GM23338 (cell line): ENCODE measurements around the gene NLRC3. TPM values are rescaled to one million over a fixed set of nuclear protein-coding genes. Genes with fewer than 3 reads are reported as not detected.

Source experiments
- ATAC-seq: fragments of 200-7000 bp; cut with Tn5 transposase; 3 replicates; pipeline ENCODE4 v1.9.1; 2020
- DNase-seq: peaks from one replicate; pipeline ENCODE4 v3.0.0-alpha.2; 2015; ENCODE audit warnings: low spot score
- H2AFZ ChIP-seq: fragments of 200-600 bp; sonication (generic); 2 replicates; pipeline ENCODE4 v1.8.0; 2016; ENCODE audit warnings: antibody characterized with exemption, mild to moderate bottlenecking, moderate library complexity
- H3F3A ChIP-seq: fragments of 200-600 bp; sonication (generic); replicated peaks from 2 replicates; pipeline ENCODE4 v1.8.0; 2017; ENCODE audit warnings: antibody characterized with exemption, mixed run types, low read depth
- H3K27ac ChIP-seq: fragments of 200-600 bp; sonication (generic); 2 replicates; pipeline ENCODE4 v1.6.1; 2016; ENCODE audit warnings: low read depth
- H3K27me3 ChIP-seq: fragments of 200-600 bp; sonication (generic); 2 replicates; pipeline ENCODE4 v1.8.0; 2016; ENCODE audit warnings: mild to moderate bottlenecking, mixed run types, moderate library complexity; ENCODE audit not compliant: insufficient read depth
- H3K36me3 ChIP-seq: fragments of 200-600 bp; sonication (generic); 2 replicates; pipeline ENCODE4 v1.8.0; 2016; ENCODE audit warnings: mild to moderate bottlenecking; ENCODE audit not compliant: insufficient read depth
- H3K4me1 ChIP-seq: fragments of 200-600 bp; sonication (generic); 2 replicates; pipeline ENCODE4 v1.8.0; 2016; ENCODE audit warnings: mild to moderate bottlenecking, moderate library complexity; ENCODE audit not compliant: insufficient read depth
- H3K4me2 ChIP-seq: fragments of 200-600 bp; sonication (generic); 2 replicates; pipeline ENCODE4 v1.7.1; 2017; ENCODE audit warnings: mixed run types
- H3K4me3 ChIP-seq: fragments of 200-600 bp; sonication (generic); 2 replicates; pipeline ENCODE4 v1.6.1; 2016; ENCODE audit warnings: mixed run types
- H3K79me2 ChIP-seq: fragments of 200-600 bp; sonication (generic); replicated peaks from 2 replicates; pipeline ENCODE4 v1.8.0; 2017; ENCODE audit warnings: mild to moderate bottlenecking; ENCODE audit not compliant: insufficient read depth
- H3K9me2 ChIP-seq: fragments of 200-600 bp; sonication (generic); 2 replicates; pipeline ENCODE4 v1.8.0; 2017; ENCODE audit not compliant: insufficient read depth
- H4K20me1 ChIP-seq: fragments of 200-600 bp; sonication (generic); replicated peaks from 2 replicates; pipeline ENCODE4 v1.8.0; 2017; ENCODE audit warnings: mild to moderate bottlenecking; ENCODE audit not compliant: insufficient read depth
- H3K27ac Mint-ChIP-seq: 2 replicates; pipeline ENCODE4 v1.8.0; 2020; ENCODE audit warnings: inconsistent platforms, mild to moderate bottlenecking, moderate library complexity, mixed read lengths
- H3K27me3 Mint-ChIP-seq: 3 replicates; pipeline ENCODE4 v1.8.0; 2022; ENCODE audit warnings: low read depth, mild to moderate bottlenecking, moderate library complexity, mixed read lengths, inconsistent platforms; ENCODE audit not compliant: insufficient read depth, poor library complexity
- H3K36me3 Mint-ChIP-seq: 3 replicates; pipeline ENCODE4 v1.8.0; 2021; ENCODE audit warnings: low read depth, mild to moderate bottlenecking, inconsistent platforms, moderate library complexity, mixed read lengths
- H3K4me1 Mint-ChIP-seq: 3 replicates; pipeline ENCODE4 v1.8.0; 2020; ENCODE audit warnings: mild to moderate bottlenecking, inconsistent platforms, mixed read lengths
- H3K4me3 Mint-ChIP-seq: 3 replicates; pipeline ENCODE4 v1.8.0; 2021; ENCODE audit warnings: moderate library complexity, mild to moderate bottlenecking, inconsistent platforms, mixed read lengths
- H3K9me3 Mint-ChIP-seq: 3 replicates; pipeline ENCODE4 v1.8.0; 2020; ENCODE audit warnings: moderate library complexity, mild to moderate bottlenecking, inconsistent platforms, mixed read lengths
- CREB1 ChIP-seq: fragments of 250-450 bp; sonication (Bioruptor Pico); IDR thresholded peaks from 2 replicates; pipeline ENCODE4 v1.5.0; 2020; ENCODE audit warnings: low read depth, mild to moderate bottlenecking, moderate library complexity
- EZH2 ChIP-seq: fragments of 200-600 bp; sonication (generic); IDR thresholded peaks from one replicate; pipeline ENCODE4 v1.8.0; 2017; ENCODE audit warnings: antibody characterized with exemption, mild to moderate bottlenecking, low read depth; ENCODE audit not compliant: unreplicated experiment
- JUNB ChIP-seq: IDR thresholded peaks from one replicate; pipeline ENCODE4 v1.6.1; 2016; ENCODE audit warnings: antibody characterized with exemption; ENCODE audit not compliant: unreplicated experiment
- NANOG ChIP-seq: IDR thresholded peaks from 2 replicates; pipeline ENCODE4 v1.6.1; 2016; ENCODE audit warnings: antibody characterized with exemption, borderline replicate concordance
- POLR2AphosphoS5 ChIP-seq: IDR thresholded peaks from 2 replicates; pipeline ENCODE4 v1.6.1; 2016; ENCODE audit warnings: antibody characterized with exemption, low read depth
- STAT1 ChIP-seq: IDR thresholded peaks from one replicate; pipeline ENCODE4 v1.6.1; 2016; ENCODE audit warnings: antibody characterized with exemption; ENCODE audit not compliant: unreplicated experiment
- ZNF114 ChIP-seq: fragments of 250-450 bp; sonication (Bioruptor Pico); IDR thresholded peaks from 2 replicates; pipeline ENCODE4 v1.5.0; 2020; ENCODE audit warnings: mild to moderate bottlenecking, moderate library complexity
- ZNF331 ChIP-seq: fragments of 250-450 bp; sonication (Bioruptor Pico); IDR thresholded peaks from 2 replicates; pipeline ENCODE4 v1.5.0; 2020; ENCODE audit warnings: low read depth, mild to moderate bottlenecking, moderate library complexity
- polyA plus RNA-seq: library from polyadenylated mRNA; unstranded; fragments of >200 nt; fragmentation: Nextera tagmentation; extraction: Ambion mirVana; gene quantifications from 2 replicates; pipeline ENCODE4 v1.2.1, GENCODE V29; 2016
- total RNA-seq: library from RNA; depleted of rRNA; stranded (reverse); fragments of >200 nt; shearing (Covaris generic); gene quantifications from 2 replicates; pipeline ENCODE4 v1.2.3, GENCODE V29; 2014
- TF ChIP-seq, protein P1 (sequence below), 2 experiments: fragments of 200-600 bp in 1 of 2; sonication (generic) in 1 of 2; conservative IDR thresholded peaks; 2 replicates each; pipeline versions ENCODE4 v1.5.1 to v1.6.1; 2016 to 2017; ENCODE audit warnings: antibody characterized with exemption in 2 of 2, low read depth in 2 of 2, mild to moderate bottlenecking in 2 of 2, moderate library complexity in 1 of 2
- TF ChIP-seq, protein P2 (sequence below): IDR thresholded peaks from 2 replicates; pipeline ENCODE4 v1.6.1; 2016; ENCODE audit warnings: antibody characterized with exemption
- TF ChIP-seq, protein P3 (sequence below): fragments of 250-450 bp; sonication (Bioruptor Pico); IDR thresholded peaks from 2 replicates; pipeline ENCODE4 v1.5.0; 2020; ENCODE audit warnings: mild to moderate bottlenecking, moderate library complexity

NLRC3 gene
- total and polyA plus RNA-seq, 2 experiments from 2014 or later = 0.11 to 0.49 TPM

DNA sequence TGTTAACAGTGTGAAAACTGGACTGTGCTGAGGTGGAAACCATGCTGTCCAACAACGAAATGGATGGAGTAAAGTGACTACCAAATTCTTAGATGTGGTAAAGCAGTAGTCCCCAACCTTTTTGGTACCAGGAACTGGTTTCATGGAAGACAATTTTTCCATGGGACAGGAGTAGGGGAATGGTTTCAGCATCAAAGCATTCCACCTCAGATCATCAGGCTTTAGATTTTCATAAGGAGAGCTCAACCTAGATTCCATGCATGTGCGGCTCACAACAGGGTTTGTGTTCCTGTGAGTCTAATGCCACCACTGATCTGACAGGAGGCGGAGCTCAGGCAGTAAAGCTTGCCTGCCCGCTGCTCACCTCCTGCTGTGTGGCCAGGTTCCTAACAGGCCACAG is 22.7 kb upstream of the NLRC3 start:
- H3K27ac ChIP-seq = no peak overlapping the region
- H3K4me3 ChIP-seq = no peak overlapping the region
- no peaks in the 10 kb centered on the region for H3F3A ChIP-seq
- no peak overlapping the region for H2AFZ ChIP-seq
- Mint-ChIP-seq H3K4me3 (no peak overlapping the region), H3K36me3 (peaks cover 75% of the 10 kb centered on the region), H3K27ac (no peak overlapping the region), H3K9me3 (peaks cover 30% of the 10 kb centered on the region), H3K4me1 (no peaks in the 10 kb centered on the region; the same call in 2 of the 3 replicates), H3K27me3 (peaks cover 5% of the 10 kb centered on the region)
- TF ChIP-seq NANOG (no peak), STAT1 (no peak), EZH2 (no peak)
- H3K4me1 ChIP-seq = no peaks in the 10 kb centered on the region
- no peaks in the 10 kb centered on the region for H4K20me1 ChIP-seq
- H3K27me3 ChIP-seq = no peaks in the 10 kb centered on the region
- H3K9me2 ChIP-seq = no peaks in the 10 kb centered on the region
- no peaks in the 10 kb centered on the region for H3K79me2 ChIP-seq
- peaks cover 15% of the 10 kb centered on the region for H3K36me3 ChIP-seq
- no peak for ATAC-seq
- DNase-seq = no peak
- H3K4me2 ChIP-seq = no peak overlapping the region

DNA sequence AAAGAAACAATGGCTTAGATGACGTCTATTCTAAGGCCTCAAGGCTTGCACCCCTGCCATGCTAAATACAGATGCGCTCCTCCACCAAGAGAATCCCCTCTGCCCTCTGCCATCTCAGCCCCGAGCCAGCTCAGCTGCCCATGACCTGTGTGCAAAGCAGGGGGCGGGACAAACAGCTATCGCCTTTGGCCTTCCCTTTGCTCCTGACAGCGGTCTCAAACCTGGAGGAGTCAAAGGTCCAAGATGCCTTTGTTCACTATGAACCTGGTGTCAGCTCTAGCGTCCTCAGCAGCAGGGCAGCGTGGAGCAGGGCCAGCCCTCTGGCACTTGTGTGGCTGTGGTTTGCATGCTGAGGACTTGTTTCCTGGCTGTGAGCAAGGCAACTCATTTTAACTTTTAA is 21.9 kb upstream of the NLRC3 start:
- Histone ChIP-seq H3K36me3 (peaks cover 12% of the 10 kb centered on the region), H3K79me2 (no peaks in the 10 kb centered on the region), H3F3A (no peaks in the 10 kb centered on the region), H4K20me1 (no peaks in the 10 kb centered on the region), H3K27me3 (no peaks in the 10 kb centered on the region), H3K4me2 (no peak overlapping the region), H3K9me2 (no peaks in the 10 kb centered on the region), H3K4me3 (no peak overlapping the region), H3K4me1 (no peaks in the 10 kb centered on the region), H3K27ac (no peak overlapping the region), H2AFZ (no peak overlapping the region)
- ATAC-seq (no peak), DNase-seq (no peak)
- H3K27ac Mint-ChIP-seq = no peak overlapping the region
- no peaks in the 10 kb centered on the region; the same call in 2 of the 3 replicates for H3K4me1 Mint-ChIP-seq
- peaks cover 5% of the 10 kb centered on the region for H3K27me3 Mint-ChIP-seq
- H3K4me3 Mint-ChIP-seq = no peak overlapping the region
- peaks cover 30% of the 10 kb centered on the region for H3K9me3 Mint-ChIP-seq
- peaks cover 74% of the 10 kb centered on the region for H3K36me3 Mint-ChIP-seq
- TF ChIP-seq, protein P1, sequence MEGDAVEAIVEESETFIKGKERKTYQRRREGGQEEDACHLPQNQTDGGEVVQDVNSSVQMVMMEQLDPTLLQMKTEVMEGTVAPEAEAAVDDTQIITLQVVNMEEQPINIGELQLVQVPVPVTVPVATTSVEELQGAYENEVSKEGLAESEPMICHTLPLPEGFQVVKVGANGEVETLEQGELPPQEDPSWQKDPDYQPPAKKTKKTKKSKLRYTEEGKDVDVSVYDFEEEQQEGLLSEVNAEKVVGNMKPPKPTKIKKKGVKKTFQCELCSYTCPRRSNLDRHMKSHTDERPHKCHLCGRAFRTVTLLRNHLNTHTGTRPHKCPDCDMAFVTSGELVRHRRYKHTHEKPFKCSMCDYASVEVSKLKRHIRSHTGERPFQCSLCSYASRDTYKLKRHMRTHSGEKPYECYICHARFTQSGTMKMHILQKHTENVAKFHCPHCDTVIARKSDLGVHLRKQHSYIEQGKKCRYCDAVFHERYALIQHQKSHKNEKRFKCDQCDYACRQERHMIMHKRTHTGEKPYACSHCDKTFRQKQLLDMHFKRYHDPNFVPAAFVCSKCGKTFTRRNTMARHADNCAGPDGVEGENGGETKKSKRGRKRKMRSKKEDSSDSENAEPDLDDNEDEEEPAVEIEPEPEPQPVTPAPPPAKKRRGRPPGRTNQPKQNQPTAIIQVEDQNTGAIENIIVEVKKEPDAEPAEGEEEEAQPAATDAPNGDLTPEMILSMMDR (conservative IDR thresholded peaks at IDR 0.05; ENCODE audit: low read depth in 2 of 2) = no peak
- TF ChIP-seq EZH2 = no peak
- TF ChIP-seq CREB1 = no peak
- no peak for TF ChIP-seq JUNB
- no peak for TF ChIP-seq POLR2AphosphoS5
- TF ChIP-seq, protein P2, sequence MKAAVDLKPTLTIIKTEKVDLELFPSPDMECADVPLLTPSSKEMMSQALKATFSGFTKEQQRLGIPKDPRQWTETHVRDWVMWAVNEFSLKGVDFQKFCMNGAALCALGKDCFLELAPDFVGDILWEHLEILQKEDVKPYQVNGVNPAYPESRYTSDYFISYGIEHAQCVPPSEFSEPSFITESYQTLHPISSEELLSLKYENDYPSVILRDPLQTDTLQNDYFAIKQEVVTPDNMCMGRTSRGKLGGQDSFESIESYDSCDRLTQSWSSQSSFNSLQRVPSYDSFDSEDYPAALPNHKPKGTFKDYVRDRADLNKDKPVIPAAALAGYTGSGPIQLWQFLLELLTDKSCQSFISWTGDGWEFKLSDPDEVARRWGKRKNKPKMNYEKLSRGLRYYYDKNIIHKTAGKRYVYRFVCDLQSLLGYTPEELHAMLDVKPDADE = no peak
- TF ChIP-seq ZNF114 (CRISPR knock-in tag) = no peak
- TF ChIP-seq STAT1 = no peak
- TF ChIP-seq NANOG = no peak
- TF ChIP-seq, protein P3, sequence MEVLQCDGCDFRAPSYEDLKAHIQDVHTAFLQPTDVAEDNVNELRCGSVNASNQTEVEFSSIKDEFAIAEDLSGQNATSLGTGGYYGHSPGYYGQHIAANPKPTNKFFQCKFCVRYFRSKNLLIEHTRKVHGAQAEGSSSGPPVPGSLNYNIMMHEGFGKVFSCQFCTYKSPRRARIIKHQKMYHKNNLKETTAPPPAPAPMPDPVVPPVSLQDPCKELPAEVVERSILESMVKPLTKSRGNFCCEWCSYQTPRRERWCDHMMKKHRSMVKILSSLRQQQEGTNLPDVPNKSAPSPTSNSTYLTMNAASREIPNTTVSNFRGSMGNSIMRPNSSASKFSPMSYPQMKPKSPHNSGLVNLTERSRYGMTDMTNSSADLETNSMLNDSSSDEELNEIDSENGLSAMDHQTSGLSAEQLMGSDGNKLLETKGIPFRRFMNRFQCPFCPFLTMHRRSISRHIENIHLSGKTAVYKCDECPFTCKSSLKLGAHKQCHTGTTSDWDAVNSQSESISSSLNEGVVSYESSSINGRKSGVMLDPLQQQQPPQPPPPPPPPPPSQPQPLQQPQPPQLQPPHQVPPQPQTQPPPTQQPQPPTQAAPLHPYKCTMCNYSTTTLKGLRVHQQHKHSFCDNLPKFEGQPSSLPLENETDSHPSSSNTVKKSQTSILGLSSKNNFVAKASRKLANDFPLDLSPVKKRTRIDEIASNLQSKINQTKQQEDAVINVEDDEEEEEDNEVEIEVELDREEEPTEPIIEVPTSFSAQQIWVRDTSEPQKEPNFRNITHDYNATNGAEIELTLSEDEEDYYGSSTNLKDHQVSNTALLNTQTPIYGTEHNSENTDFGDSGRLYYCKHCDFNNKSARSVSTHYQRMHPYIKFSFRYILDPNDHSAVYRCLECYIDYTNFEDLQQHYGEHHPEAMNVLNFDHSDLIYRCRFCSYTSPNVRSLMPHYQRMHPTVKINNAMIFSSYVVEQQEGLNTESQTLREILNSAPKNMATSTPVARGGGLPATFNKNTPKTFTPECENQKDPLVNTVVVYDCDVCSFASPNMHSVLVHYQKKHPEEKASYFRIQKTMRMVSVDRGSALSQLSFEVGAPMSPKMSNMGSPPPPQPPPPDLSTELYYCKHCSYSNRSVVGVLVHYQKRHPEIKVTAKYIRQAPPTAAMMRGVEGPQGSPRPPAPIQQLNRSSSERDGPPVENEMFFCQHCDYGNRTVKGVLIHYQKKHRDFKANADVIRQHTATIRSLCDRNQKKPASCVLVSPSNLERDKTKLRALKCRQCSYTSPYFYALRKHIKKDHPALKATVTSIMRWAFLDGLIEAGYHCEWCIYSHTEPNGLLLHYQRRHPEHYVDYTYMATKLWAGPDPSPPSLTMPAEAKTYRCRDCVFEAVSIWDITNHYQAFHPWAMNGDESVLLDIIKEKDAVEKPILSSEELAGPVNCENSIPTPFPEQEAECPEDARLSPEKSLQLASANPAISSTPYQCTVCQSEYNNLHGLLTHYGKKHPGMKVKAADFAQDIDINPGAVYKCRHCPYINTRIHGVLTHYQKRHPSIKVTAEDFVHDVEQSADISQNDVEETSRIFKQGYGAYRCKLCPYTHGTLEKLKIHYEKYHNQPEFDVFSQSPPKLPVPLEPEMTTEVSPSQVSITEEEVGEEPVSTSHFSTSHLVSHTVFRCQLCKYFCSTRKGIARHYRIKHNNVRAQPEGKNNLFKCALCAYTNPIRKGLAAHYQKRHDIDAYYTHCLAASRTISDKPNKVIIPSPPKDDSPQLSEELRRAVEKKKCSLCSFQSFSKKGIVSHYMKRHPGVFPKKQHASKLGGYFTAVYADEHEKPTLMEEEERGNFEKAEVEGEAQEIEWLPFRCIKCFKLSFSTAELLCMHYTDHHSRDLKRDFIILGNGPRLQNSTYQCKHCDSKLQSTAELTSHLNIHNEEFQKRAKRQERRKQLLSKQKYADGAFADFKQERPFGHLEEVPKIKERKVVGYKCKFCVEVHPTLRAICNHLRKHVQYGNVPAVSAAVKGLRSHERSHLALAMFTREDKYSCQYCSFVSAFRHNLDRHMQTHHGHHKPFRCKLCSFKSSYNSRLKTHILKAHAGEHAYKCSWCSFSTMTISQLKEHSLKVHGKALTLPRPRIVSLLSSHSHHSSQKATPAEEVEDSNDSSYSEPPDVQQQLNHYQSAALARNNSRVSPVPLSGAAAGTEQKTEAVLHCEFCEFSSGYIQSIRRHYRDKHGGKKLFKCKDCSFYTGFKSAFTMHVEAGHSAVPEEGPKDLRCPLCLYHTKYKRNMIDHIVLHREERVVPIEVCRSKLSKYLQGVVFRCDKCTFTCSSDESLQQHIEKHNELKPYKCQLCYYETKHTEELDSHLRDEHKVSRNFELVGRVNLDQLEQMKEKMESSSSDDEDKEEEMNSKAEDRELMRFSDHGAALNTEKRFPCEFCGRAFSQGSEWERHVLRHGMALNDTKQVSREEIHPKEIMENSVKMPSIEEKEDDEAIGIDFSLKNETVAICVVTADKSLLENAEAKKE = no peak
- no peak for TF ChIP-seq ZNF331 (CRISPR knock-in tag)
